ENCODE results near the gene FBLN2.

The FBLN2 gene

DNA sequence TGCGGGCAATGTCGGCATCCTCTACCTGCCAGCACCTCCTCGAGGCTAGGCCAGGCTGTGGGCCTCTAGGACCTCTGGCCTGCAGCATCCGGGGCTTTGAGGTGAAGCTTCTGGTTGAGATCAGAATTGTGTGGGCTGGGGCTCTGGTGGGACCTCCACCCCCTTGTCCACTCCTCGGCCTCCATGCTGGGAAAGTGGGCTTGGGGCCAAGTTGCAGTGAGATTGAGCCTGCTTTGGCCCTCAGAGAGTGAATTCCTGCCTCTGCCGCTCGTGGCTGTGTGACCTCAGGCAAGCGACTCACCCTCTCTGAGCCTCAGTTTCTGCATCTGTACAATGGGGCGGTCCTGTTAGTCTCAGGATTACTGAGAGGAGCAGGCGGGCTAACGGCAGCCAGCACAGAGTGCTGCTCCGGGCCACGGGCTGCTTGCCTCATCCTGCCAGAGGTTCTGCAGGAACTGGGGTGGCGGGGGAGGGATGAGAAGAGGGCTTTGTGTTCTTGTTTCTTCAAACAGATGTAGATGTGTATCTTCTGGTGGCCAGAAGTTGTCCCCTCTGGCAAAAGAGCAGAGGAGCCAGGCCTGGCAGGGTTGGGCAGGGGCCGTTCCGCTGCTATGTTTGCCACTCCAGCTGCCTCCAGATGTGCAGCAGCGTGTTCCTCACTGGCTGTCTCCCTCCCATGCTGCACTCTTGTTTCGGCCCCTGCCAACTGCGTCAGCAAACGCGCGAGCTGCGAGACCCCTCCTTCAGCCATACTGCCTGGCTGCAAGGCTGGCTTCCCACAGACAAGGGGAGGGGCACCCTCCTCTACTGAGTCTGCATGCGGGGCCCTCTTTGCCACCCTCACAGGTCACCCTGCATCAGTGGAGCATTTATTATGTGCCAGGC lies 33.7 kb downstream of the FBLN2 start:
- DNase-seq (ENCODE audit: low spot score) = no peak

GRCh38 chr3:13583251-13584180 lies 34.6 kb downstream of the FBLN2 start:
- no peak for DNase-seq (ENCODE audit: low spot score)

GRCh38 chr3:13584427-13584891 lies 35.5 kb downstream of the FBLN2 start:
- no peak for DNase-seq (ENCODE audit: low spot score)

DNA sequence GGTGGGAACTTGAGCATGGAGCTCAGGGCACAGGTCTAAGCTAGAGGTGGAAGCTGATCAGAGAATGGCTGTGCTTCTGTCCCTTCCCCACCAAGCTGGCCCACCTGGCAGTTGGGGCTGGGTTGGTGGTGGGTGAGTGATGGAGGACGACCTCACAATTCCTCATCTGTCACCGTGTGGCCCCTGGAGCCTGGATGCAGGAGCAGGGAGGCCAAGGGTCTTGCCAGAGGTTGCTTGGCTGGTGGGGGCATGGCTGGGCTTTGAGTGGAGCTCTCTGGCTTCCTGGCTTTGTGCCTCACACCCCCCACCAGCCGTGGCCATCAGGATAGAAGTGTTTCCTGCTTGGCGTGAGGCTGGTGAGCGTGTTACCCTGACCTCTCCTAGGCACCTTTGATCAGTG lies 36.0 kb downstream of the FBLN2 start:
- DNase-seq (ENCODE audit: low spot score) = no peak

- DNase-seq (ENCODE audit: low spot score) = no peak
These were observed 38.5 kb downstream of the FBLN2 start for GRCh38 chr3:13587442-13587841.

DNA sequence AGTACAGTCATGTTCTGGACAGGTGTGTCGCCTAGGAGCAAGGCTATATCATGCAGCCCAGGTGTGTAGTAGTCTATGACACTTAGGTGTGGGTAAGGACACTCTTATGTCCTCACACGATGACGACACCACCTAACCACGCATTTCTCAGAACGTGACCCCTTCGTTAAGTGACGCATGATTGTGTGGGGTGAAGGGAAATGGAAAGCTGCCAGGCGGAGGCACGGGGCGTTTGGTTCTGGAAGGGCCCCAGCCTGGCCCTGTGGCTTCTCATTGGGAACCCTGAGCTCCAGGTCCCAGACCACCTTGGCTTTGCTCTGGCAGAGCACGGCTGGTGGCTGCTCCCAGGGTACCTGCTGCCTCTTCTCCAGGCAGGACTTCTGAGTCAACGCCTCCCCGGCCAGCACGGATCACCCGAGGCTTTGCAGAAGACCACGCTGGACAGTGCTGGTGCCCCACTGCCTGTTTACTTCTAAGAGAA lies 39.3 kb downstream of the FBLN2 start:
- DNase-seq (ENCODE audit: low spot score) = no peak

GRCh38 chr3:13588993-13589392 lies 40.1 kb downstream of the FBLN2 start:
- no peak for DNase-seq (ENCODE audit: low spot score)

- no peak for DNase-seq (ENCODE audit: low spot score)
These were observed 42.1 kb downstream of the FBLN2 start for GRCh38 chr3:13590841-13591520.

- DNase-seq (ENCODE audit: low spot score) = no peak
These were observed 44.7 kb downstream of the FBLN2 start for GRCh38 chr3:13593615-13594014.

- no peak for DNase-seq (ENCODE audit: low spot score)
These were observed 45.2 kb downstream of the FBLN2 start for GRCh38 chr3:13594146-13594545.

DNA sequence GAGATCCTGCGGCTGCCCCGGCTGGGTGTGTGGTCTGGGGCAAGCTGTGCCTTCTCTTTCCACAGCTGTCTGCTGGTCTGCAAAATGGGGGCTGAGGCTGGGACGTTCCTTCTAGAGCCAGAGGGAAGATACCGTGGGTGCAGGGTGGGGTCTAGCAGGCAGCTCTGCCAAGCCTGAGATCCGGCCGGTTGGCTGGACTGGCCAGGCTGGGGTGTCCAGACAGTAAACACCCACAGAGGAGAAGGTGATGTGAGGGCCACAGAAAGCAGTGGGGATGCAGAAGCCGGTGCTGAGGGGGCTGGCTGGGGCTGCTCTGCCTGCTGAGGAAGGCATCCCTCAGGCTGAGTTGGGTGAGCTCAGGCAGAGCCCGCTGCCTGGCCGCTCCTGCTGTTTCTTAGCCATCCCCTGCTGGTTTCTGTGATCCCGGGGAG lies 46.1 kb downstream of the FBLN2 start:
- no peak for DNase-seq (ENCODE audit: low spot score)

GRCh38 chr3:13595485-13595884 lies 46.6 kb downstream of the FBLN2 start:
- DNase-seq (ENCODE audit: low spot score) = peak; percentile 54

DNA sequence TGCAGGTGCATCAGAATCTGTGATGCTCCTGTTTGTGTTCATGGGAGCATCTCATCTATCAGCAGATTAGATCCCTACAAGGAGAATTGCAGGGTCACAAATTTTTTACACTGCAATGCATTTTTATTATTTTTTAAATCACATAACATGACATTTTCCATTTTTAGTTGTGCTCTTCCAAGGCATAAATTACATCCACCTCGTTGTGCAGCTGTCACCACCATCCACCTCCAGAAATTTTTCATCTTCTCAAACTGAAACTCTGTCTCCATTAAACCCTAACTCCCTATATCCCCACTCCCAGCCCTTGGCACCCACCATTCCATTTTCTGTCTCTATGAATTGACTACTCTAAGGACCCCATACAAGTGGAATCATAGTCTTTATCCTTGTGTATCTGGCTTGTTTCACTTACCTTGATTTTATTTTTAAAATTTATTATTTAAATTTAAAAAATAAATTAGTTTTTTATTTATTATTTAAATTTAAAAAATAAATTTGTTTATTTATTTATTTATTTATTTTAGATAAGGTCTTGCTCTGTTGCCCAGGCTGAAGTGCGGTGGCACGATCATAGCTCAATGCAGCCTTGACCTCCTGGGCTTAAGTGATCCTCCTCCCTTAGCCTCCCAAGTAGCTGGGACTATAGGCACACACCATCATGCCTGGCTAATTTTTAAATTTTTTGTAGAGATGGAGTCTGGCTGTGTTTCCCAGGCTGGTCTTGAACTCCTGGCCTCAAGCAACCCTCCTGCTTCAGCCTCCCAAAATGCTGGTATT lies 47.7 kb downstream of the FBLN2 start:
- no peak for DNase-seq (ENCODE audit: low spot score)

DNA sequence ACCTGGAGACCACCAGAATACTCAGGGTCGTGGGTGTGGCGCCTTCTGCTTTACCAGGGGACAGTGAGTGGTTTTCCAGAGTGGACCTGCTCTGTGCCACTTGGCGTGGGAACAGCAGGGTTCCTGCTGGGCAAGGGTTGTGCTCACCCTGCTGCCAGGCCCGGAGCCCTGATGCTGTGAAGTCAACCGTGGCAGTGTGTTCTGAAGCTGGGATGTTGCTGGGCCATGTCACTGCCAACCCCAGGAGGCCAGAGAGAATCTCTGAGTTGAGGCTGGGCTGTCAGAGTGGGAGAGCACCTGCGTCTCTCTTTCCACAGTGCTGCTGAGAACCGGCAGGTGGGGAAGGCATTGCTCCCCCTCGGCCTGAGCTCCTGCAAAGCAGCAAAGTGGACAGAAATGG lies 48.7 kb downstream of the FBLN2 start:
- no peak for DNase-seq (ENCODE audit: low spot score)

DNA sequence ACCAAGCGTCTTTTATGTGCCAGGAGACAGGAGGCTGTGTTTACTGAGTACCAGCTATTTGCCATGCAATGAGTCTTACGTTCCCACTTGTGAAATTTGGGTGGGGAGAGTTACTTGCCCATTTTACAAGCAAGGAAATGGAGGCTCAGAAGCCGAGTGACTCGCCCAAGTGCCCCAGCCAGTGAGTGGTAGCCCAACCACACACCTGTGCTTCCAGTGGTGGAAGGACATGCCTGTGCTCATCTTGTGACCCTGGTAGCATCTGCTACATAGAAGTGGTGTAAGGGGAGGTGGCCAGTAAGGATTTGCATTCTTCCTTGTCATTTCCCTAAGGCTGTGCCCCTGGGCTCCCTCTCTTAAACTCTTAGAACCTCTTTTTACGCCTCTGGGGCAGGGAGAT lies 49.3 kb downstream of the FBLN2 start:
- no peak for DNase-seq (ENCODE audit: low spot score)

DNA sequence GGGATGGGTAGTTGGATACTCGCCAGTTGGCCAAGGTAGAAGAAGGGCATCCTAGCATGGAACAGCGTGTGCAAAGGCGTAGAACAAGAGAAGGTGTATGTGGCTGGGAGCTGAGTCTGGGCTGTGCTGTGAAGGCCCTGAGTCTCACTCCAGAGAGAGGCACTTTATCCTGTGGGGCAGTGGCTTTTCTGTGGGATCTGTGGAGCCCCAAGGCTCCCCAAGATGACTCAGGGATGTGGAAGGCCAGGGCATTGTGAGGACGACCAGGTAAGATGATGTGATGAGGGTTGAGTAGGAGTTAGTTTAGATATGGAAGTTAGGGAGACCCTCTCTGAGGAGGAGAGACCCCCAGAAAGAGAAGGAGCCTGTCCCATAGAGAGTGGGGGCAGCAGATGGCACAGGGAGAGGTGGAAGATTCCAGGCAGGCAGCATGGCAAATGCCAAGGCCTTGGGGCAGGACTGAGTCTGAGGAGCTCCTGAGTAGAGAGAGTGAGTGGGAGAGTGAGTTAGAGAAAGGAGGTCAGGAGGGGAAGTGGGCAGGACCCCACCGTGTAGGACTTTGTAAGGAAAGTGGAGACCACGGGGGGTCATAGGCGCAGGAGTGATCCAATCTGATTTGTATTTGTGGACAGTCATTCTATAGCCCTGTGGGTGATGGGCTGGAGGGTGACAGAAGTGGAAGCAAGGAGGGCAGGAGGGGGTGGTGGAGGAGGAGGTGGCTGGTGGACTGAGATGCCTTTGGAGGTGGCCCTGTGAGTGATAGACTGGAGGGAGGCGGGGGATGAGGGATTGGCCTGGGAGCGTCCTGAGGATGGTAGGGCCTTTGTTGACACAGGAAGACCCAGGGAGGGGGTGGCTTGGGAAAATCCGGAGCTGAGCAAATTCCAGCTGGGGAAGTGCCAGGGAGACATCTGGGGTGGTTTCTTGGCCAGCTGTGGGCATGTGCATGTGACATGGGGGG lies 50.3 kb downstream of the FBLN2 start:
- no peak for DNase-seq (ENCODE audit: low spot score)

DNA sequence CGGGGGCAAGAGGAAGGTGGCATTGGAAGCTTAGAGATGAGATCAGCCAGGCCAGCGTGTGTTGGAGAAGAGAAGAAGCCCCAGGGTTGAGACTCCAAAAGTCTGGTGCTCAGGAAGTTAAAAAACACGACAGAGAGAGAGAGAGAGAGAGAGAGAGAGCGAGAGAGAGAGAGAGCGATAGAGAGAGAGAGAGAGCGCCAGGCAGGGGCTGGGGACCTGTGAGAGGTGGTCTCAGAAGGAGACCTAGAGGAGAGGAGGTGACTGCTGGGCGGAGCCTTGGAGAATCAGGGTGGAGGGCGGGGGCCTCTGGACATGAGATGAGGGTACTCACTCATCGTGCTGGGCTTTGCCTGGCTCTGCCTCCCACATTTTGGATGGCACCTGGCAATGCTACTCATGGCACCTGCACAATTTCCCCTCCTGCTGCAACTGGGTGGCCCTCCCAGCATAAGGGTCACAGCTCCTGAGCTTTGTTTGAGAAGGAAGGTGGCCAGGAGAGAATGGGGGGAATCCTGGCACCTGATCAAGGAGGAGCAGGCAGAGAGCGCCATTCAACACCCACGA lies 51.0 kb downstream of the FBLN2 start:
- DNase-seq (ENCODE audit: low spot score) = no peak

GRCh38 chr3:13600950-13601691 lies 52.2 kb downstream of the FBLN2 start:
- DNase-seq (ENCODE audit: low spot score) = no peak

GRCh38 chr3:13601692-13602080 lies 52.8 kb downstream of the FBLN2 start:
- no peak for DNase-seq (ENCODE audit: low spot score)
